GM19455 (cell line): ENCODE results near the gene EIF4E3.

Source experiments
- ATAC-seq: cut with Tn5 transposase; IDR thresholded peaks from one replicate; pipeline ENCODE4 v1.9.1; 2021; ENCODE audit not compliant: unreplicated experiment

The EIF4E3 gene

DNA sequence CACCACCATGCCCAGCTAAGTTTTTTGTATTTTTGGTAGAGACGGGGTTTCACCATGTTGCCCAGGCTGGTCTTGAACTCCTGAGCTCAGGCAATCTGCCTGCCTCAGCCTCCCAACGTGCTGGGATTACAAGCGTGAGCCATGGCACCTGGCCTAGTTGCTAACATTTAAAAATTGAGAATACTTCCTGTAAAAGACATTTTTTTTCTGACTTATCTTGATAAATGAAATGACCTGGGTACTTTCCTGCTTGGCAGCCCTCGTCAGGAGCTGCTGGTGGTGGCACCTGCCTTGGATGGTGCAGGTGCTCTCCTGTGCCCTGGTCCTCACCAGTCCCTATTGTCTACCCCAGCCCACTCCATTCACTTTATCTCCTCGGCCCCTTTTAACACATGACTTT is 74.8 kb downstream of the EIF4E3 start:
- no peak for ATAC-seq

DNA sequence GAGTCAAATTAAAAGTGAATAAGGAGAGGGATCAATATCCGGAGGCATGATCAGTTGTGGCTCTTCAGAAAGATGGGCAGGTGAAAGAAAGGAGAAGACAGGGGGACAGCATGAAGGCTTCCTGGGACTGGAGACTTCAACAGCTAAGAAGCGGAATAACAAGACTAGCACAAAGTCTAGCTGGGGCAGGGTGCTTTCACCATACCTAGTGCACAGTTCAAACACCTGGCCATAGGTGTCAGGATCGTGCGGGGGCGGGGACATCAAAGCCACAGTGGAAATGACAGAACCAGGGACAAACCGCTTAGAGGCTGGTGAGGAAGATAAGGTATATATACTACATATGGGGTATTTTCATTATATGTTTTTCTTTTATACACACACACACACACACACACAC is 75.4 kb downstream of the EIF4E3 start:
- ATAC-seq, result no peak

DNA sequence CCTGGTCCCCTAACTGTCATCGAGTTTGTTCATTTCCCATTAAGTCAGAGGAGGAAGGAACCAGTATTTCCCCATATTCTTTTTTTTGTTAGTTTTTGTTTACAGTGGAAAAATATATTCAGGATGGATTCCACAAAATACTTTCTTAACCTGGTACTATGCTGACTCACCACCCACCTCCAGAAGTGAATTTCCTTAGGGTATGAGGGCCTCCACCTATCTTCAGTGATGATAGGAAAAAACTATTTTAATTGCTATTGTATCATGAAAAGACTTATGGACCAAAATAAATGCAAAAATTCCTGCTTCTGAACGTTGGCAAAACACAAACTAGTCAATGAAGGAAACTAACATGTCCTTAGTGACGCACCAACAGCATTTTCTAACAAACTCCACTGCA is 77.5 kb downstream of the EIF4E3 start:
- no peak for ATAC-seq

DNA sequence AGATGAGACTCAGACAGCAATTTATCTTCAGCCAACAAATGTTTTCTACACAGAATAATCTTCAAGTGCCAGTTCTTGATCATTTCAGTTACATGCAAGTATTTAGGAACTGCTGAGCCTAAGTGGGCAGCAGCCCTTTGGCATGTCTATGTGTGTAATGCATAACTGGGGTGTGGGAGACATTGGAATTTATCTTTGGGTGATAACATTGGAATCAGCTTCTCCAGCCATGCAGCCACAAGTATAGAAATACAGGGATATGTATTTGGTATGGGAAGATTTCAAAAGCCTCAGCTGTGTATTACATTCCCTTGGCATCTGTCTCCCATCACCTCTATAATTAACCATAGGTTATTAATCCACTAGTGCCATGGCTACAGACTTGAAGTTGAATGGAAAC is 78.2 kb downstream of the EIF4E3 start:
- no peak for ATAC-seq

DNA sequence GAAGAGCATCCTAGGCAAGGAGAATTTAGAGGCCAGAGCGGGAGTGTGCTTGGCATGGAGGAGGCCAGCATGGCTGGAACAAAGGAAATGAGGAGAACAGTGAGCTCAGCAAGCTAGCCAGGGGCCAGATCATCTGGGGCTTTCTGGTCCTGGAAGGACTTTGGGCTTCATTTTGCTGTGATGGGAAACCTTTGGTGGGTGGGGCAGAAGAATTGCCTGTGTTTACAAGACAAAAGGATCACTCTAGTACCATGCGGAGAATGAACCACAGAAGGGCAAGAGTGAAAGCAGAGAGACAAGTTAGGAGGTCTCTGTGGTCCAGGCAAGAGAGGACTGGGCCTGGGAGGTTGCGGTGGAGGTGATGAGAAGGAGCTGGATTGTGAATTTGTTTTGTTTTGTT is 80.1 kb downstream of the EIF4E3 start:
- ATAC-seq, result no peak

DNA sequence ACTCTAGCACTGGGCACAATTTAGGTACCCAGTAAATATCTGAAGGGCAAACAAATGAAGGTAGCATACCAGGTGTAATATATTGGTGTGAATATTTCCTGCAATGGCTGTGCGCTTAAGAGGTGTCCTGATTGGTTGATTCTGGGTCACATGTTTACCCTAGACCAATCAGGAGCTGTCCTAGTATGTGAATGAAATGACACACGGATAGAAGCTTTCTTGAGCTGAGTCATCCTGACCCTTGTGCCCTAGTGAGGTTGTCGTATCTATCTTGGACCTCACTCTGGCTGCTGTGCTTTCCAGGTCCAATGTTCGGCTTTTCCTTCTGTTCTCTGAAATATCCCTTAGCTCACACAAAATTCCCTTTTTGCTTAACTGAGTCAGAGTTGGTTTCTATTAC is 83.5 kb downstream of the EIF4E3 start:
- no peak for ATAC-seq

DNA sequence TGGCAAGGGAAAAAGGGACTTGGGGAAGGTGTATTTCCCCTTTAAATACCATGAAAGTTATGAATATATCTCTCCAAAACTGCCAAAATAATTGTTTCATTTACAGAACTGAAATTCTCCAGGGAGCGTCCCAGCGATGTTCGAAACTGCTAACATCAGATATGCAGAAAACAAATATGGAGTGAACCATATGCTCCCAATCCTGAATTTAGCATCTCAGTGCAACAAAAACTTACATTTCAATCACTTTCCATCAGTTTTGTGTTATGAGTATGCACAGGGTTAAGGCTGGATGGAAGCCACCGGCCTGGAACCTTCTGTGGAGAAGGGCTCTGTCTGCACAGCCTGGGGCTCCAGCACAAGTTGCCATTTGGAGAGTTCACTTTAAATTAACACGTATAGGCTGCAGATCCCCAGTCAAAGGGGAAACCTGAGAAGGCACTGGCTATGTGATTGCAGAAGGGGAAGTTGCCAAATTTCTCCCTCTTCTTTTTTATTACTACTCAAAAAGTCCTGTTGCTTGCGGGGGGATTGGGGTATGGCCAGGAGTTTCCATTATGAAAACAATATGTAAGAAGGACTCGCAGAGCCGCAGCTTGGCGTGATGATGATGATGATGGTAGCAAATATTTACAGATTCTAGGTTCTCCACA is 84.7 kb downstream of the EIF4E3 start:
- ATAC-seq, result no peak

DNA sequence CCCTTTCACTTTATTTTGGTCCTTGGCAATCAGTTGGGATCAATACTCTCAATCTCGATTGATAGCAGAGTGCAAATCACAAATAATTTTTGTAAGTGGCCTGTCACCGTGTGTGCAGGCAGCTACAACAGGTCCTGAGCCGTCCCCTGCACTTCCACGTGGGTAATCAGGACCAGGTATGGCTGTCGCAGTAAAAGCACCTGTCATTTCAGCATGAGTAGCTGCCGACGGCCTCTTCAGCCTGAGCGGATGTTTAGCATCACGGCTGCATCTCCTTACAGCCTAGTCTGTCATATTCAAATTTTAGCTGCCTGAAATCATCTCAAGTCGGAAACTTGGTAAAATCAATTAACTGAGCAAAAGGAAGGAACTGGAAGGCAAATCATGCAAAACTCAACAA is 88.7 kb downstream of the EIF4E3 start:
- no peak for ATAC-seq

DNA sequence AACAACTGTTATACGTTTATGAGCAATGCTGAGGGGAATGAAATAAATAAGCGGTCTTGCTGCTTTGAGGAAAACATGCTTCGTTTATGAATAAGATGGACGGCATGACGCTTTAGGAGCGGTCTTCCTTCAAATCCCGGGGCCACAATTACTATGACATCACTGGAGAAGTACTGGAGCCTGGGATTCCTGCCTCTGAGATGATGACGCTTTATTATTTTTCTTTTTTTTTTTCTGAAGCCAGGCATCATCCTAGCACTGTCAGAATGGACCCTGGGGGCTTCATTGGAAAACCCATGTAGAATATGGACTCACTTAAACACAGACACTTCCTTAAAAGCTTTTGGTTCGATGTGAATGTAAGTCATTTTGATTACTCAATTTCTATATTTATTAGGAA is 89.2 kb downstream of the EIF4E3 start:
- ATAC-seq, result no peak

DNA sequence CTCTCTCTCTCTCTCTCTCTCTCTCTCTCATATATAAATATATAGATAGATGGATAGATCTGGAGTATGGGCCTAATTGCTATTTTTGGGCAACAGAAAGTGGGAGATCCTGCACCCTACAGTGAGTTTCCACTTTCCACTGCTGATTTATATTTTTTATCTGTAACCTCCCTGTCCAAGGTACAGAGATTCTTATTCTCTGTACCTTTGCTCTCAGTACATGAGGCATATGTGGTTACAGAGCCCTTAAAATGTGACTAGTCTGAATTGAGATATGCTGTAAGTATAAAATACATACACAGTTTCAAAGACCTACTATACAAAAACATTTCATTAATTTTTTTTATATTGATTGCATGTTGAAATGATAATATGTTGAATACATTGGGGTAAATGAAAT is 90.5 kb downstream of the EIF4E3 start:
- ATAC-seq, result no peak

DNA sequence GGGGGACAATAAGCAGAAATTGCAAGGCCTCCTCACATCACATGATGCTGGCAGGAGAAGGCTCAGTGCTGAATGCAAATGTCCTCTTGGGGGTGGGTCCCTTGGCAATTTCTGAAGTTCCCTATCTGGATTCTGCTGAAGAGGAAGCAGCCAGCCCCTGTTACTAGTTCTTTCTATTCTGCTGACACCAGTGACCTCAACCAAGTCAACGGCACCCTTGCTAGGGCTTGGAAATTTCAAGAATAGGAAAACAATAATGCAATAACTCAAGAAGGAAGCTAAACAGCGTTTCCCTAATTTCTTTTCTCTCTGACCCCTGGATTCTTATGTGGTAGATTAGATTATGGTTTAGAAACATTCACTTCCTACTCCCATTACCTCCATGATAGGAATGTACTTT is 95.5 kb downstream of the EIF4E3 start:
- ATAC-seq, result no peak

DNA sequence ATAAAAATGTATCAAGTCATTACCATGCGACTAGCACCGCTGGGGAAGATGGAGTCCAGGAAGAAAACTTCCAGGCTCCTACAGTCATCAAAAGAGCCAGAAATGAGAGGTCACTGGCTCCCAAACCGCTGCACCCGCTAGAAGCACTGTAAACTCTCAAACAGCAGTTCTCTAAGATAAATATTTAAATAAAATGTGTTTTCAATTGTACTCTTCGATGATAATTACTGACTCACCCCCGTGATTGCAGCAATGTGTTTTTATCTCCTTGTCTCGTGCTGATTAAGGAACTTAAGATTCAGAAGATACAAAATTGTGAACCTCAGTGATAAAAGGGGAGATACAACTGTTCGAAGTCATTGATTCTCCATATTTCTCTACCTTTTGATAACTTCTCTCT is 95.9 kb downstream of the EIF4E3 start:
- ATAC-seq, result no peak

DNA sequence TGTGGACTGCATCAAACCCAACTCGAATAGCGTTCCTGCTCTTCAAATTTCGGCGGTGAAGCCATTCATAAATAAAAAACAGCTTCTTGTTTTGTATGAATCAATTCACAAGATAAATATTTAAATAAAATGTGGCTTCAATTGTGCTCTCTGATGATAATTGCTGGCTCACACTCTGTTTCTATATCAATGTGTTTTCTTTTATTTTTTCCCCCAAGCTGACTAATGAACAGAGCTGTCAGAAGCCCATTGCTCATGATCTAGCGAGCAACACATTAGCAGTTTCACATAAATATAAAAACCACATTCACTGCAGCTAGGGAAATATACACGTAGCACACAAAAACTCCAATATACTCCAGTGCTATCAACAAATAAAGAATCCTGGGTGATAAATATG is 96.7 kb downstream of the EIF4E3 start:
- no peak for ATAC-seq

DNA sequence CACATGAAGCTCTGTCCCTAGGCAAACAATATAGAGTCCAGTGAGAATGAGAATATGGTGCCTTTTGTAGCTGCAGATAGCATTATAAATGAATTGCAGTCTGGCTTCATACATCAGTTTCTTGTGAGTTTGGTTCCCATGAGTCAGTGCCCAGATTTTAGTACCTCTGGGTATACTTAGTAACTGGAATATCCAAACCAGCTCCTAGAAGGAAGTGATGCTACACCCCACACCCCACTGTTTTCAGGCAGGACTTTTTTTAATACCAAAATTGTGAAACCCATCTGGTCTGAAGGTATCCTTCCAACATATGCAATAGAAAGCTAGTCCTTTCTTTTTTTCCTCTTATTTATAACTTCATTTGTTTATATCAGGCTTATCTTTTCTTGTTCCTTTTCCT is 99.5 kb downstream of the EIF4E3 start:
- ATAC-seq, result no peak
